ENCODE data around the gene SLC20A1. TPM values are rescaled to one million over a fixed set of nuclear protein-coding genes. Genes with fewer than 3 reads are reported as not detected.
A peak's percentile ranks its signal among the peaks of the same experiment; 100 is the strongest.

Gene SLC20A1
- polyA plus RNA-seq, 1 experiment = 25.3 TPM

DNA sequence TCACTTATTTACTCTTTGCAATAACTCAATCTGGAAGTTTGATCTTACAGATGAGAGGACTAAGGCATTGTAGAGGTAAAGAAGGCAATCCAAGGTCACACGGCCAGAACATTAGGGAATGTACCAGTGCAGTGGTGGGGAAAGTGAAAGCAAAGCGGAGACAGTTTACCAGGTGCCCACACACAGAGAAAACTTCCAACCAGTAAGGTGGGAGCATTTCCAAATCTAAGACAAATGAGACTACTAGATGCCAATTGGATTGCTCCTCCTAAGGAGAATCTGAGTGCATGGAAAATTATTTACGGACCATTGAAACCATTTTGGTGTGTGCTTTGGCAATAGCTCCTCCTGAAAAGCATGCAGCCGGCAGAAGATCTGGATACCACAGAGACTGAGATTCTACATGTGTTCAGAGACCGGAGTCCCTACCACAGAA, 34.9 kb downstream of the SLC20A1 start:
- POLR2A ChIA-PET = no interaction called here
- Histone ChIP-seq H3K27me3 (ENCODE audit: control insufficient read depth, insufficient read depth, low read length) (no peaks in the 10 kb centered on the region), H3K4me3 (ENCODE audit: low read depth, low read length) (no peak overlapping the region), H3K36me3 (ENCODE audit: control insufficient read depth, insufficient read depth, low read length) (no peaks in the 10 kb centered on the region)
- no peak for DNase-seq (ENCODE audit: low read depth)
- no peak for TF ChIP-seq CTCF (IDR thresholded peaks at IDR 0.05; ENCODE audit: insufficient read depth, low read depth, low read length)
- CTCF ChIA-PET = interaction anchor here (2.2 kb wide), 1 partner anchor 12 kb away, joined by 7 read pairs; no protein-coding TSS in a partner anchor

DNA sequence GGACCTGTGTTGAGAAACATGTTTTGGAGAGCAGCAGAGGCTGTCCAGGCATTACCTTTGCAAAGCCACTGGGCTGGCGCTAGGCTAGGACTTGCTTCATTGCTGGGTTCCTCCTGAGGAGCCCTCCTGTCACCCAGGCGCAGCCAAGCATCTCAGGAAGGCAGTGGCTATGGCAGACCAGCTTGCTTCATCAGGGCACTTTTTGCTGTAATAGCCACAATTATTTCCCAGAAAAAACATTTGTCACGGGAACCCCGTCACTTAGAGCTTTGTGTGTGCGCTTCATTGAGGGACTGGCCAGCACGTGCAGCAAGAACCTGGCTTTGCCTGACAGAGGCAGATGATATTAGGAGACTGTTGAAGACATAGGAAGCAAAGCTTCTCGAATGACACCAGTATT, 36.4 kb downstream of the SLC20A1 start:
- ChIA-PET POLR2A (no interaction called here), CTCF (interaction anchor here (2.2 kb wide), 1 partner anchor 11 kb away, joined by 7 read pairs; no protein-coding TSS in a partner anchor)
- no peak overlapping the region for H3K4me3 ChIP-seq (ENCODE audit: low read depth, low read length)
- no peaks in the 10 kb centered on the region for H3K27me3 ChIP-seq (ENCODE audit: control insufficient read depth, insufficient read depth, low read length)
- no peak for DNase-seq (ENCODE audit: low read depth)
- no peak for TF ChIP-seq CTCF (IDR thresholded peaks at IDR 0.05; ENCODE audit: insufficient read depth, low read depth, low read length)
- no peaks in the 10 kb centered on the region for H3K36me3 ChIP-seq (ENCODE audit: control insufficient read depth, insufficient read depth, low read length)

- Histone ChIP-seq H3K4me3 (ENCODE audit: low read depth, low read length) (no peak overlapping the region), H3K36me3 (ENCODE audit: control insufficient read depth, insufficient read depth, low read length) (no peaks in the 10 kb centered on the region), H3K27me3 (ENCODE audit: control insufficient read depth, insufficient read depth, low read length) (no peaks in the 10 kb centered on the region)
- DNase-seq (ENCODE audit: low read depth) = no peak
- CTCF ChIA-PET = interaction anchor here (1.4 kb wide), 1 partner anchor 84 kb away, joined by 4 read pairs; no protein-coding TSS in a partner anchor
- POLR2A ChIA-PET = no interaction called here
- no peak for TF ChIP-seq CTCF (IDR thresholded peaks at IDR 0.05; ENCODE audit: insufficient read depth, low read depth, low read length)
Observed at GRCh38 chr2:112683550-112684414, 38.0 kb downstream of the SLC20A1 start.

DNA sequence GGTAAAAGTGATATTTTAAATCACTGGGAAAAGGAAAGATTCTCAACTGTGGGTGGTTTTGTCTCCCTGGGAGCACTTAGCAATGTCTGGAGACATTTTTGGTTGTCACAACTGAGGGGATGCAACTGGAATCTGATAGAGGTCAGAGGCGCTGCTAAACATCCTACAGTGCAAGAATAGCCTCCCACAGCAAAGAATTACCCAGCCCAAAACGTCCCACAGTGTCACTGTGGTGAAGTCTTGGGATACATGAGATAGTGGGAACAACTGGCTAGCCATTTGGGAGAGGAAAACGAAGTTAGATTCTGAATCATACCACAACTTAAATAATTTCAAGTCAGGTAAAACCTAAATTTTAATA, 38.7 kb downstream of the SLC20A1 start:
- DNase-seq (ENCODE audit: low read depth) = no peak
- Histone ChIP-seq H3K4me3 (ENCODE audit: low read depth, low read length) (no peak overlapping the region), H3K27me3 (ENCODE audit: control insufficient read depth, insufficient read depth, low read length) (no peaks in the 10 kb centered on the region), H3K36me3 (ENCODE audit: control insufficient read depth, insufficient read depth, low read length) (no peaks in the 10 kb centered on the region)
- ChIA-PET POLR2A (no interaction called here), CTCF (interaction anchor here (1.4 to 1.6 kb wide), 3 partner anchors 8 to 84 kb away, joined by 4 to 7 read pairs (median 6); no protein-coding TSS in a partner anchor)
- no peak for TF ChIP-seq CTCF (IDR thresholded peaks at IDR 0.05; ENCODE audit: insufficient read depth, low read depth, low read length)

GRCh38 chr2:112685271-112685884, 39.6 kb downstream of the SLC20A1 start:
- POLR2A ChIA-PET = interaction anchor here (0.6 kb wide), 1 partner anchor 30 kb away, joined by 6 read pairs; no protein-coding TSS in a partner anchor
- no peaks in the 10 kb centered on the region for H3K36me3 ChIP-seq (ENCODE audit: control insufficient read depth, insufficient read depth, low read length)
- TF ChIP-seq CTCF (IDR thresholded peaks at IDR 0.05; ENCODE audit: insufficient read depth, low read depth, low read length) = 0 out of 2 replicates have a peak, but pooled peaks have one; percentile 22
- H3K27me3 ChIP-seq (ENCODE audit: control insufficient read depth, insufficient read depth, low read length) = no peaks in the 10 kb centered on the region
- DNase-seq (ENCODE audit: low read depth) = no peak
- CTCF ChIA-PET = interaction anchor here (0.8 to 1.6 kb wide), 10 partner anchors 9 to 256 kb away, joined by 3 to 8 read pairs (median 5); no protein-coding TSS in a partner anchor
- H3K4me3 ChIP-seq (ENCODE audit: low read depth, low read length) = no peak overlapping the region

All from BJ (cell line).